ENCODE measurements around the gene ZC3H11A. TPM values are rescaled to one million over a fixed set of nuclear protein-coding genes. Genes with fewer than 3 reads are reported as not detected.
"Not testable (repeated sequence)": the region's sequence is repeated elsewhere in the genome, so short reads cannot be mapped to it uniquely, and the experiment has no call there.

ZC3H11A gene
- total RNA-seq, 4 donors from 2014 or later: 73.2 to 85.6 (median 81.3) TPM

DNA sequence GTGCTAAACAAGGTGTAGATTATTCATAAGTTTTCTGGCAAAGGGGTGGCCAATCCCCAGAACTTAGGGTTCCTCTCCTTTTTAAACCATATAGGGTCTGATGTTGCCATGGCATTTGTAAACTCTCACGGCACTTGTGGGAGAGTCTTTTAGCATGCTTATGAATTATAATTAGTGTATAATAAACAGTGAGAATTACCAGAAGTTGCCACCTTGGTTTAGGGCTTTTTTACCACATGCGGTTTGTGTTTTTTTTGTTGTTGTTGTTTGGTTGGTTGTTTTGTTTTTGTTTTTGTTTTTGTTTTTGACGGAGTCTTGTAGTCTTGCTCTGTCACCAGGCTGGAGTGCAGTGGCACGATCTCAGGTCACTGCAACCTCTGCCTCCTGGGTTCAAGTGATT lies 39.4 kb upstream of the ZC3H11A start:
- intact Hi-C loops (cut with DNase I): no loop called here

GRCh38 chr1:203758749-203759148 lies 36.7 kb upstream of the ZC3H11A start:
- DNase-seq (ENCODE audit: extremely low spot score); H3K27me3 ChIP-seq; H3K9me3 ChIP-seq; H3K4me3 ChIP-seq; H3K4me1 ChIP-seq; H3K27ac ChIP-seq (replicated peaks in 1 of 4); H3K36me3 ChIP-seq; intact Hi-C loops (cut with DNase I): not testable (repeated sequence)
- 88% methylated on average over 2 of the region's 2 CpGs for whole genome bisulfite sequencing

More for the DNA sequence above, 39.4 kb upstream of the ZC3H11A start:
- Histone ChIP-seq H3K4me3 (no peak overlapping the region), H3K27ac (replicated peaks in 1 of 4) (no peak overlapping the region), H3K9me3 (no peaks in the 10 kb centered on the region), H3K27me3 (no peaks in the 10 kb centered on the region), H3K4me1 (peaks cover 0 to under 1% (median 0%) of the 10 kb centered on the region in 4 donors), H3K36me3 (no peaks in the 10 kb centered on the region)
- TF ChIP-seq POLR2AphosphoS5 (IDR thresholded peaks at IDR 0.05): no peak
- TF ChIP-seq EP300 (IDR thresholded peaks at IDR 0.05): no peak
- TF ChIP-seq POLR2A (IDR thresholded peaks at IDR 0.05; ENCODE audit: low read depth): no peak
- TF ChIP-seq CTCF (IDR thresholded peaks at IDR 0.05): no peak
- WGBS: 84% methylated on average over 4 of the region's 4 CpGs
- DNase-seq (ENCODE audit: extremely low spot score): no peak

DNA sequence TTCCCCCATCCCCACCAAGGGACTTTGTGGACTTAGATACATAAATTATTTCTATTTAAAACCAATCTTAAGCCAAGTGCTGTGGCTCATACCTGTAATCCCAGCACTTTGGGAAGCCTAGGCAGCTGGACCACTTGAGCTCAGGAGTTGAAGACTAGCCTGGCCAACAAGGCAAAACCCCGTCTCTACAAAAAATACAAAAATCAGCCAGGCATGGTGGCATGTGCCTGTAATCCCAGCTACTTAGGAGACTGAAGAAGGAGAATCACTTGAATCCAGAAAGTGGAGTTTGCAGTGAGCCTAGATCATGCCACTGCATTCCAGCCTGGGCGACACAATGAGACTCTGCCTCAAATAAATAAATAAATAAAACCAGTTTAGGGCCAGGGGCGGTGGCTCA lies 34.9 kb upstream of the ZC3H11A start:
- no peaks in the 10 kb centered on the region for H3K27me3 ChIP-seq
- no peaks in the 10 kb centered on the region for H3K36me3 ChIP-seq
- 92% methylated on average over 3 of the region's 3 CpGs for WGBS
- no peak for DNase-seq (ENCODE audit: extremely low spot score)
- H3K4me3 ChIP-seq: no peak overlapping the region
- intact Hi-C loops (cut with DNase I): no loop called here
- TF ChIP-seq EP300 (IDR thresholded peaks at IDR 0.05) (no peak), CTCF (IDR thresholded peaks at IDR 0.05) (no peak), POLR2AphosphoS5 (IDR thresholded peaks at IDR 0.05) (no peak), POLR2A (IDR thresholded peaks at IDR 0.05; ENCODE audit: low read depth) (no peak)
- H3K4me1 ChIP-seq: no peaks in the 10 kb centered on the region
- no peaks in the 10 kb centered on the region for H3K9me3 ChIP-seq
- no peak overlapping the region for H3K27ac ChIP-seq (replicated peaks in 1 of 4)

DNA sequence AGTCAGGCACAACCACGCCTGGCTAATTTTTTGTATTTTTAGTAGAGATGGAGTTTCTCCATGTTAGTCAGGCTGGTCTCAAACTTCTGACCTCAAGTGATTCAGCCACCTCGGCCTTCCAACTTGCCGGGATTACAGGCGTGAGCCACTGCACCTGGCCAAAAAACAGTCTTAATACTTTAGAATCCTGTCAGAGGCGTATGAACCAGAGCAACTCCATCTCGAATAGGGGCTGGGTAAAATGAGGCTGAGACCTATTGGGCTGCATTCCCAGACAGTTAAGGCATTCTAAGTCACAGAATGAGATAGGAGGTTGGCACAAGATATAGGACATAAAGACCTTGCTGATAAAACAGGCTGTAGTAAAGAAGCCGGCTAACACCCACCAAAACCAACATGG lies 33.5 kb upstream of the ZC3H11A start:
- 87% methylated on average over 7 of the region's 7 CpGs for WGBS
- H3K36me3 ChIP-seq; H3K4me1 ChIP-seq; H3K9me3 ChIP-seq; H3K27ac ChIP-seq (replicated peaks in 1 of 4); DNase-seq (ENCODE audit: extremely low spot score); H3K4me3 ChIP-seq; H3K27me3 ChIP-seq; intact Hi-C loops (cut with DNase I): not testable (repeated sequence)

GRCh38 chr1:203763505-203763904 lies 31.9 kb upstream of the ZC3H11A start:
- intact Hi-C loops (cut with DNase I): no loop called here
- Histone ChIP-seq H3K27ac (replicated peaks in 1 of 4) (no peak overlapping the region), H3K36me3 (no peaks in the 10 kb centered on the region), H3K4me3 (no peak overlapping the region), H3K9me3 (no peaks in the 10 kb centered on the region), H3K27me3 (no peaks in the 10 kb centered on the region), H3K4me1 (no peaks in the 10 kb centered on the region)
- 91% methylated on average over 1 of the region's 1 CpG for WGBS
- DNase-seq (ENCODE audit: extremely low spot score): no peak
- no peak for TF ChIP-seq POLR2AphosphoS5 (IDR thresholded peaks at IDR 0.05)
- no peak for TF ChIP-seq CTCF (IDR thresholded peaks at IDR 0.05)
- no peak for TF ChIP-seq EP300 (IDR thresholded peaks at IDR 0.05)
- TF ChIP-seq POLR2A (IDR thresholded peaks at IDR 0.05; ENCODE audit: low read depth): no peak
